Measurements from ENCODE around the gene CAMK1G. TPM values are rescaled to one million over a fixed set of nuclear protein-coding genes. Genes with fewer than 3 reads are reported as not detected.

Gene CAMK1G
- total RNA-seq, 5 donors from 2014 or later (not counting 1 experiment from before 2014, with no cell fraction given), result not detected

DNA sequence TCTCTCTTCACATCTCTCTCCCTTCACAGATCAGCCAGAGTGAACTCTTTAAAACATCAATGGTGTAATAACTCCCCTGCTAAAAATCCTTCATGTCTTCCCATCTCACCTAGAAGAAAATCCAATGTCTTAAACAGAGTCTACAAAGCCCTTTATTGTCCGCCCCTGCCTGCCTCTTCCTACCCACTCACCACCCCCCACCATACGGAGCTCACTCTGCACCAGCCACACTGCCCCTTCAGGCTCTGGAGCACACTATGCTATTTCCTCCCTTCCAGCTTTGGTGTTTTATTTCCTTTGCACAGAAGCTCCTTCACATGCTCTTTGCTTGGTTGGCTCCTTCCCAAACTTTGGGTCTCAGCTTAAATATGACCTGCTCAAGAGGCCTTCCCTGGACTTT lies 10.2 kb downstream of the CAMK1G start:
- no peak for ATAC-seq (replicated peaks in 1 of 4)
- Histone ChIP-seq H3K36me3 (ENCODE audit: control insufficient read depth in 2 of 2, extremely low read depth in 1 of 2, insufficient read depth in 1 of 2, low read length in 1 of 2) (no peaks in the 10 kb centered on the region), H3K27ac (ENCODE audit: low read length) (no peak overlapping the region), H3K27me3 (replicated peaks in 1 of 2; ENCODE audit: control insufficient read depth in 2 of 2, extremely low read depth in 1 of 2, insufficient read depth in 2 of 2, low read length in 1 of 2) (peaks cover 0 to 6% of the 10 kb centered on the region in 2 experiments), H3K4me3 (ENCODE audit: control insufficient read depth in 1 of 2, extremely low read depth in 1 of 2, low read length in 1 of 2) (no peak overlapping the region), H3K9me3 (no peaks in the 10 kb centered on the region), H3K4me1 (ENCODE audit: control insufficient read depth in 1 of 2, extremely low read depth in 1 of 2, insufficient read depth in 2 of 2, low read length in 2 of 2) (no peaks in the 10 kb centered on the region)
- 42% methylated on average over 2 of the region's 2 CpGs for WGBS (ENCODE audit: insufficient coverage)
- H3K27me3 Mint-ChIP-seq, result peaks cover 22 to 28% of the 10 kb centered on the region in 2 donors
- DNase-seq, result no peak
- H3K9me3 Mint-ChIP-seq, result no peaks in the 10 kb centered on the region
- no peak overlapping the region for H3K4me3 Mint-ChIP-seq
- ChIA-PET POLR2A (no interaction called here), CTCF (interaction anchor here in 1 of 2 donors (0.5 kb wide), 1 partner anchor 967 kb away, joined by 3 read pairs; no protein-coding TSS in a partner anchor)
- no peaks in the 10 kb centered on the region for H3K36me3 Mint-ChIP-seq
- H3K27ac Mint-ChIP-seq, result no peak overlapping the region
- no peaks in the 10 kb centered on the region for H3K4me1 Mint-ChIP-seq

- no peak for ATAC-seq (replicated peaks in 1 of 4)
- no peaks in the 10 kb centered on the region for H3K4me1 ChIP-seq (ENCODE audit: control insufficient read depth in 1 of 2, extremely low read depth in 1 of 2, insufficient read depth in 2 of 2, low read length in 2 of 2)
- H3K4me3 ChIP-seq (ENCODE audit: control insufficient read depth in 1 of 2, extremely low read depth in 1 of 2, low read length in 1 of 2), result no peak overlapping the region
- Mint-ChIP-seq H3K27ac (no peak overlapping the region), H3K9me3 (no peaks in the 10 kb centered on the region), H3K4me3 (no peak overlapping the region), H3K36me3 (no peaks in the 10 kb centered on the region), H3K27me3 (peaks cover 27 to 30% of the 10 kb centered on the region in 2 donors), H3K4me1 (no peaks in the 10 kb centered on the region)
- WGBS (ENCODE audit: insufficient coverage), result no CpG with 5 or more reads among the region's 1 CpG
- H3K27ac ChIP-seq (ENCODE audit: low read length), result no peak overlapping the region
- ChIA-PET CTCF (no interaction called here), POLR2A (no interaction called here)
- H3K36me3 ChIP-seq (ENCODE audit: control insufficient read depth in 2 of 2, extremely low read depth in 1 of 2, insufficient read depth in 1 of 2, low read length in 1 of 2), result no peaks in the 10 kb centered on the region
- H3K9me3 ChIP-seq, result no peaks in the 10 kb centered on the region
- DNase-seq, result no peak
- peaks cover 0 to 5% of the 10 kb centered on the region in 2 experiments for H3K27me3 ChIP-seq (replicated peaks in 1 of 2; ENCODE audit: control insufficient read depth in 2 of 2, extremely low read depth in 1 of 2, insufficient read depth in 2 of 2, low read length in 1 of 2)
Measured at GRCh38 chr1:209594440-209594839, 10.9 kb downstream of the CAMK1G start.

GRCh38 chr1:209595028-209595427 lies 11.5 kb downstream of the CAMK1G start:
- no peaks in the 10 kb centered on the region for H3K9me3 Mint-ChIP-seq
- no peaks in the 10 kb centered on the region for H3K36me3 ChIP-seq (ENCODE audit: control insufficient read depth in 2 of 2, extremely low read depth in 1 of 2, insufficient read depth in 1 of 2, low read length in 1 of 2)
- H3K4me3 Mint-ChIP-seq, result no peak overlapping the region
- 68% methylated on average over 3 of the region's 9 CpGs for WGBS (ENCODE audit: insufficient coverage)
- H3K27ac ChIP-seq (ENCODE audit: low read length), result no peak overlapping the region
- no peaks in the 10 kb centered on the region for H3K4me1 Mint-ChIP-seq
- ChIA-PET CTCF (interaction anchor here in 1 of 2 donors (0.9 kb wide), 1 partner anchor 9 kb away, joined by 3 read pairs; no protein-coding TSS in a partner anchor), POLR2A (no interaction called here)
- H3K36me3 Mint-ChIP-seq, result no peaks in the 10 kb centered on the region
- H3K27me3 ChIP-seq (replicated peaks in 1 of 2; ENCODE audit: control insufficient read depth in 2 of 2, extremely low read depth in 1 of 2, insufficient read depth in 2 of 2, low read length in 1 of 2), result peaks cover 0 to 5% of the 10 kb centered on the region in 2 experiments
- H3K27me3 Mint-ChIP-seq, result peaks cover 26 to 28% of the 10 kb centered on the region in 2 donors
- H3K4me1 ChIP-seq (ENCODE audit: control insufficient read depth in 1 of 2, extremely low read depth in 1 of 2, insufficient read depth in 2 of 2, low read length in 2 of 2), result no peaks in the 10 kb centered on the region
- ATAC-seq (replicated peaks in 1 of 4) (no peak), DNase-seq (no peak)
- no peak overlapping the region for H3K27ac Mint-ChIP-seq
- H3K4me3 ChIP-seq (ENCODE audit: control insufficient read depth in 1 of 2, extremely low read depth in 1 of 2, low read length in 1 of 2), result no peak overlapping the region
- H3K9me3 ChIP-seq, result no peaks in the 10 kb centered on the region

DNA sequence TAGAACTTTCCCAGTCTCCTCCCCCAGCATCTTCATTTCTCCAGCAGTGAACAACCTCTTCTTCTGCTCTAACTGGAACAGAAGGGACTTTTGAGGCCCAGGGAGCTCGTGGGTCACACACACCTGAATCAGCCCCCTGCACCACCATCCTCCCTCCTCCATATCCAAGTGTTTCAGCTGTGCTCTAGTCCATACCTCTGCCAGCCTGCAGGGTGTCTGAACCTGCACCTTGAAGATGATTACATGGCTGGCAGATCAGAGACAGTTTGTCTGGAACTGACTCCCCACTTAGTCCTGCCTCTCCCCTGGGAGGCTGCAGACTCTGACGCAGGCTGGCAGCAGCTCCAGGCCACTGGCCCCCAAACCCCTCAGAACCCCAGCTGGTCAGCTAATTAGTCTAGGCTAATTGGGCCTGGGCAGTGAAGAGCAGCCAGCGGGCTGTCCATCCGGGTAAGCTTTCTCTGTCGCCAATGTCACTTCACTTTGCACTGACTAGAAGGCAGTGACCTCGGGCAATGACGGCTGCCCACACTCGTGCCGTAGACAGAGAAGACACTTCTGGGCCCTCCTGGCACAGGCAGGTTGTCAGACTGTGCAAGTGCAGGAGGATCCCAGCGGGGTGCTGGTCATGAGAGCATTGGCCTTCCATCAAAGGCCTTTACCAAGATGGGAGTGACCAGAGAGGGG lies 12.2 kb downstream of the CAMK1G start:
- Histone ChIP-seq H3K9me3 (no peaks in the 10 kb centered on the region), H3K36me3 (ENCODE audit: control insufficient read depth in 2 of 2, extremely low read depth in 1 of 2, insufficient read depth in 1 of 2, low read length in 1 of 2) (no peaks in the 10 kb centered on the region), H3K27me3 (replicated peaks in 1 of 2; ENCODE audit: control insufficient read depth in 2 of 2, extremely low read depth in 1 of 2, insufficient read depth in 2 of 2, low read length in 1 of 2) (peaks cover 0 to 5% of the 10 kb centered on the region in 2 experiments), H3K27ac (ENCODE audit: low read length) (no peak overlapping the region), H3K4me1 (ENCODE audit: control insufficient read depth in 1 of 2, extremely low read depth in 1 of 2, insufficient read depth in 2 of 2, low read length in 2 of 2) (no peaks in the 10 kb centered on the region), H3K4me3 (ENCODE audit: control insufficient read depth in 1 of 2, extremely low read depth in 1 of 2, low read length in 1 of 2) (no peak overlapping the region)
- Mint-ChIP-seq H3K4me3 (no peak overlapping the region), H3K27me3 (peaks cover 22 to 24% of the 10 kb centered on the region in 2 donors), H3K9me3 (no peaks in the 10 kb centered on the region), H3K4me1 (no peaks in the 10 kb centered on the region), H3K36me3 (no peaks in the 10 kb centered on the region), H3K27ac (no peak overlapping the region)
- 80% methylated on average over 10 of the region's 10 CpGs for whole genome bisulfite sequencing (ENCODE audit: insufficient coverage)
- CTCF ChIA-PET, result interaction anchor here in 1 of 2 donors (0.9 kb wide), 1 partner anchor 8 kb away, joined by 3 read pairs; no protein-coding TSS in a partner anchor
- no peak for DNase-seq
- no peak for ATAC-seq (replicated peaks in 1 of 4)
- POLR2A ChIA-PET, result no interaction called here

GRCh38 chr1:209597499-209597898 lies 14.0 kb downstream of the CAMK1G start:
- no peak overlapping the region for H3K4me3 Mint-ChIP-seq
- Histone ChIP-seq H3K27me3 (replicated peaks in 1 of 2; ENCODE audit: control insufficient read depth in 2 of 2, extremely low read depth in 1 of 2, insufficient read depth in 2 of 2, low read length in 1 of 2) (peaks cover 2% of the 10 kb centered on the region in 2 experiments), H3K27ac (ENCODE audit: low read length) (no peak overlapping the region), H3K9me3 (no peaks in the 10 kb centered on the region), H3K4me1 (ENCODE audit: control insufficient read depth in 1 of 2, extremely low read depth in 1 of 2, insufficient read depth in 2 of 2, low read length in 2 of 2) (no peaks in the 10 kb centered on the region), H3K4me3 (ENCODE audit: control insufficient read depth in 1 of 2, extremely low read depth in 1 of 2, low read length in 1 of 2) (no peak overlapping the region), H3K36me3 (ENCODE audit: control insufficient read depth in 2 of 2, extremely low read depth in 1 of 2, insufficient read depth in 1 of 2, low read length in 1 of 2) (no peaks in the 10 kb centered on the region)
- no peaks in the 10 kb centered on the region for H3K36me3 Mint-ChIP-seq
- ChIA-PET CTCF (no interaction called here), POLR2A (no interaction called here)
- ATAC-seq (replicated peaks in 1 of 4) (no peak), DNase-seq (no peak)
- no peaks in the 10 kb centered on the region for H3K4me1 Mint-ChIP-seq
- H3K9me3 Mint-ChIP-seq, result no peaks in the 10 kb centered on the region
- H3K27me3 Mint-ChIP-seq, result peaks cover 22% of the 10 kb centered on the region in 2 donors
- no CpG with 5 or more reads among the region's 2 CpGs for WGBS (ENCODE audit: insufficient coverage)
- H3K27ac Mint-ChIP-seq, result no peak overlapping the region

DNA sequence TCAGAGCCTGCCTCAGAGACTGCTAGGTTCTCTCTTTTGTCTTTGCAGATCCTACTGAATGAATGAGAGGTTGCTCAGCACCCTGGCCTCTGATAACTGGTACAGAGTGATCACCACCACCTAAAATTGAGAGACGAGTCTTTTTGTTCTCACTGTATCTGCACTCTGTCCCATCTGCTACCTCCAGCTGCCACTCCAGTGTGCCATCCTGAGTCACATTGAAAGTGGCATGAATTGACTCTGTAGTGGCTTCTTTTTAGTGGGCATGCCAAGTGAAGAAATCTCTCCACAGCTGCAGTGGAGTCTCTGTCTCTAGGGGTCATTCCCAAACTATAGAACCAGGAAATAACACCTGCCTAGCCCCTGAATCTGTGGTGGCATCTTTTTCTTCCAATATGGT lies 14.7 kb downstream of the CAMK1G start:
- no peak for DNase-seq
- Mint-ChIP-seq H3K27ac (no peak overlapping the region), H3K4me1 (no peaks in the 10 kb centered on the region), H3K36me3 (no peaks in the 10 kb centered on the region), H3K27me3 (peaks cover 20 to 22% of the 10 kb centered on the region in 2 donors), H3K9me3 (no peaks in the 10 kb centered on the region), H3K4me3 (no peak overlapping the region)
- Histone ChIP-seq H3K9me3 (no peaks in the 10 kb centered on the region), H3K4me1 (ENCODE audit: control insufficient read depth in 1 of 2, extremely low read depth in 1 of 2, insufficient read depth in 2 of 2, low read length in 2 of 2) (no peaks in the 10 kb centered on the region), H3K4me3 (ENCODE audit: control insufficient read depth in 1 of 2, extremely low read depth in 1 of 2, low read length in 1 of 2) (no peak overlapping the region), H3K27ac (ENCODE audit: low read length) (no peak overlapping the region), H3K27me3 (replicated peaks in 1 of 2; ENCODE audit: control insufficient read depth in 2 of 2, extremely low read depth in 1 of 2, insufficient read depth in 2 of 2, low read length in 1 of 2) (peaks cover 2% of the 10 kb centered on the region in 2 experiments), H3K36me3 (ENCODE audit: control insufficient read depth in 2 of 2, extremely low read depth in 1 of 2, insufficient read depth in 1 of 2, low read length in 1 of 2) (no peaks in the 10 kb centered on the region)
- ATAC-seq (replicated peaks in 1 of 4), result no peak
- no CpG with 5 or more reads among the region's 1 CpG for WGBS (ENCODE audit: insufficient coverage)
- CTCF ChIA-PET, result no interaction called here
- POLR2A ChIA-PET, result no interaction called here

Measured in T-cell (primary cell).